H9 (cell line): ENCODE data around the gene DAAM2. TPM values are rescaled to one million over a fixed set of nuclear protein-coding genes. Genes with fewer than 3 reads are reported as not detected.

Experiments
- DNase-seq: peaks from one replicate; pipeline ENCODE4 v3.0.0-alpha.2; 2017
- H2AFZ ChIP-seq: one replicate; pipeline ENCODE4 v1.6.1; 2013; ENCODE audit warnings: mild to moderate bottlenecking, low read length, control low read depth, moderate library complexity
- H2AK5ac ChIP-seq: 2 replicates; pipeline ENCODE4 v1.6.1; 2013; ENCODE audit warnings: low read length, control low read depth, mixed read lengths; ENCODE audit not compliant: insufficient read length
- H2BK120ac ChIP-seq: one replicate; pipeline ENCODE4 v1.6.1; 2013; ENCODE audit warnings: low read depth, mild to moderate bottlenecking, low read length, control low read depth, inconsistent platforms; ENCODE audit not compliant: poor library complexity, severe bottlenecking
- H2BK12ac ChIP-seq: 2 replicates; pipeline ENCODE4 v1.6.1; 2013; ENCODE audit warnings: low read length, control low read depth, mixed read lengths, low read depth; ENCODE audit not compliant: insufficient read length
- H2BK15ac ChIP-seq: 2 replicates; pipeline ENCODE4 v1.6.1; 2013; ENCODE audit warnings: low read depth, low read length, control low read depth
- H2BK20ac ChIP-seq: one replicate; pipeline ENCODE4 v1.6.1; 2013; ENCODE audit warnings: low read depth, mild to moderate bottlenecking, low read length, control low read depth, inconsistent platforms; ENCODE audit not compliant: poor library complexity, severe bottlenecking
- H2BK5ac ChIP-seq: 2 replicates; pipeline ENCODE4 v1.6.1; 2013; ENCODE audit warnings: low read length, control low read depth, mixed read lengths; ENCODE audit not compliant: insufficient read length
- H3K14ac ChIP-seq: 2 replicates; pipeline ENCODE4 v1.6.1; 2013; ENCODE audit warnings: low read length, control low read depth; ENCODE audit not compliant: insufficient read depth
- H3K18ac ChIP-seq: 2 replicates; pipeline ENCODE4 v1.6.1; 2013; ENCODE audit warnings: low read depth, mild to moderate bottlenecking, mixed read lengths, low read length, control low read depth; ENCODE audit not compliant: insufficient read length
- H3K23ac ChIP-seq: 2 replicates; pipeline ENCODE4 v1.6.1; 2013; ENCODE audit warnings: low read length, control low read depth, mixed read lengths, low read depth; ENCODE audit not compliant: insufficient read length
- H3K23me2 ChIP-seq: 2 replicates; pipeline ENCODE4 v1.6.1; 2013; ENCODE audit warnings: low read depth, mild to moderate bottlenecking, mixed read lengths, low read length, control low read depth; ENCODE audit not compliant: insufficient read length, poor library complexity, severe bottlenecking
- H3K27ac ChIP-seq: 2 replicates; pipeline ENCODE4 v1.5.1; 2013; ENCODE audit warnings: low read length, control low read depth, mixed read lengths, low read depth; ENCODE audit not compliant: insufficient read length
- H3K27me3 ChIP-seq: 2 replicates; pipeline ENCODE4 v1.6.1; 2013; ENCODE audit warnings: low read length, control low read depth, inconsistent platforms; ENCODE audit not compliant: insufficient read depth
- H3K4ac ChIP-seq: 2 replicates; pipeline ENCODE4 v1.6.1; 2013; ENCODE audit warnings: low read depth, mild to moderate bottlenecking, control low read depth, inconsistent platforms, low read length, moderate library complexity
- H3K4me1 ChIP-seq: 2 replicates; pipeline ENCODE4 v1.6.1; 2013; ENCODE audit warnings: low read length, control low read depth, inconsistent platforms; ENCODE audit not compliant: insufficient read depth
- H3K4me2 ChIP-seq: 2 replicates; pipeline ENCODE4 v1.6.1; 2013; ENCODE audit warnings: low read length, control low read depth, mixed read lengths; ENCODE audit not compliant: insufficient read length, insufficient read depth
- H3K56ac ChIP-seq: 2 replicates; pipeline ENCODE4 v1.6.1; 2013; ENCODE audit warnings: low read depth, mild to moderate bottlenecking, mixed read lengths, low read length, control low read depth; ENCODE audit not compliant: insufficient read length
- H3K79me1 ChIP-seq: 2 replicates; pipeline ENCODE4 v1.6.1; 2013; ENCODE audit warnings: low read depth, mild to moderate bottlenecking, moderate library complexity, low read length, control low read depth, inconsistent platforms; ENCODE audit not compliant: insufficient read depth, poor library complexity, severe bottlenecking
- H3K79me2 ChIP-seq: 2 replicates; pipeline ENCODE4 v1.6.1; 2013; ENCODE audit warnings: low read length, control low read depth, inconsistent platforms; ENCODE audit not compliant: insufficient read depth
- H3K9ac ChIP-seq: 2 replicates; pipeline ENCODE4 v1.6.1; 2013; ENCODE audit warnings: low read length, control low read depth, mixed read lengths; ENCODE audit not compliant: insufficient read length; ENCODE audit errors: extremely low read depth
- H3K9me3 ChIP-seq: one replicate; pipeline ENCODE4 v1.6.1; 2013; ENCODE audit warnings: low read depth, low read length, inconsistent platforms; ENCODE audit not compliant: control insufficient read depth
- H3T11ph ChIP-seq: one replicate; pipeline ENCODE4 v1.6.1; 2013; ENCODE audit warnings: mild to moderate bottlenecking, low read length, control low read depth, inconsistent platforms
- H4K20me1 ChIP-seq: one replicate; pipeline ENCODE4 v1.6.1; 2013; ENCODE audit not compliant: control insufficient read depth, insufficient read length, insufficient read depth
- H4K5ac ChIP-seq: 2 replicates; pipeline ENCODE4 v1.6.1; 2013; ENCODE audit warnings: low read depth, mild to moderate bottlenecking, mixed read lengths, low read length, control low read depth; ENCODE audit not compliant: insufficient read length
- H4K8ac ChIP-seq: replicated peaks from 2 replicates; pipeline ENCODE4 v1.6.1; 2013; ENCODE audit warnings: low read length, control low read depth, mixed read lengths, low read depth; ENCODE audit not compliant: insufficient read length
- H4K91ac ChIP-seq: 2 replicates; pipeline ENCODE4 v1.6.1; 2013; ENCODE audit warnings: low read depth, mild to moderate bottlenecking, moderate library complexity, mixed read lengths, low read length, control low read depth; ENCODE audit not compliant: insufficient read length
- H3K27ac Mint-ChIP-seq, 3 experiments: 2 replicates in 2 of 3; 3 replicates in 1 of 3; pipeline ENCODE4 v1.8.0; 2020 to 2021; ENCODE audit warnings: mixed read lengths in 3 of 3, mild to moderate bottlenecking in 1 of 3, moderate library complexity in 1 of 3
- H3K27me3 Mint-ChIP-seq: 2 replicates; pipeline ENCODE4 v1.8.0; 2021; ENCODE audit warnings: low read depth, mild to moderate bottlenecking, moderate library complexity, mixed read lengths
- H3K36me3 Mint-ChIP-seq, 3 experiments: 2 replicates in 2 of 3; 3 replicates in 1 of 3; pipeline ENCODE4 v1.8.0; 2020 to 2021; ENCODE audit warnings: low read depth in 3 of 3, mixed read lengths in 3 of 3; ENCODE audit not compliant: insufficient read depth in 1 of 3
- H3K4me1 Mint-ChIP-seq, 2 experiments: 2 replicates each; pipeline ENCODE4 v1.8.0; 2020; ENCODE audit warnings: mixed read lengths in 2 of 2
- H3K4me3 Mint-ChIP-seq, 2 experiments: 2 replicates in 1 of 2; 3 replicates in 1 of 2; pipeline ENCODE4 v1.8.0; 2020 to 2021; ENCODE audit warnings: mild to moderate bottlenecking in 2 of 2, mixed read lengths in 2 of 2, moderate library complexity in 1 of 2
- H3K9me3 Mint-ChIP-seq, 2 experiments: 2 replicates in 1 of 2; 3 replicates in 1 of 2; pipeline ENCODE4 v1.8.0; 2020; ENCODE audit warnings: mild to moderate bottlenecking in 2 of 2, mixed read lengths in 2 of 2, moderate library complexity in 1 of 2
- CTCF ChIP-seq: fragments of 200-600 bp; sonication (generic); conservative IDR thresholded peaks from 3 replicates; pipeline ENCODE4 v1.8.0; 2021; ENCODE audit warnings: antibody characterized with exemption, mild to moderate bottlenecking
- WGBS: extraction: QIAGEN DNeasy Blood & Tissue Kit; methylation state at CpG from one replicate; pipeline ENCODE4 v1.1.7; 2013; ENCODE audit warnings: missing lambda C conversion rate, low lambda C conversion rate, mixed read lengths; ENCODE audit not compliant: insufficient read length; ENCODE audit errors: extremely low coverage; 5-methylcytosine and 5-hydroxymethylcytosine counted together
- total RNA-seq: library from RNA; stranded (reverse); gene quantifications from 2 replicates; pipeline ENCODE4 v1.2.1, GENCODE V29; 2021

DAAM2 gene
- total RNA-seq, 1 experiment from 2014 or later: 1.1 TPM

DNA sequence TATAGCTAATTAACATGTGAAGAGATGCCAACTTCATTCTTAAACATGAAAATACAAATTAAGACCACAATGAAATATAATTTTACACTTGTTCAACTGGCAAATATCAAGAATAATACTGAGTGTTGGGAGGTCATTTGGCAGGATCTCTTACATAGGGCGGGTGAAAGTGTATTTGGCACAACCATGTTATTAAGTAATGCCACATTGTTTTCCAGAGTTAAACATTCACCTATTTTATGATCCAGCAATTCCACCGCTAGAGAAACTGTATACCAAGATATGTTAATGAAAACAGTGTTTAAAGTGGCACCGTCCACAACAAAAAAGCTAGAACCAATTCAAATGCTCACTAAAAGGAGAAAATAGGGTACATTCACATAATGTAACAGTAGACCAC lies 128.0 kb downstream of the DAAM2 start:
- Histone ChIP-seq H2BK12ac (no peak overlapping the region), H2BK120ac (no peak overlapping the region), H2BK20ac (no peak overlapping the region), H3K27ac (no peak overlapping the region), H3K4me1 (no peaks in the 10 kb centered on the region), H3K56ac (no peak overlapping the region), H4K91ac (no peak overlapping the region), H2BK5ac (no peak overlapping the region), H3K4ac (no peak overlapping the region), H3K4me2 (no peak overlapping the region), H3K18ac (no peak overlapping the region), H3K23ac (no peak overlapping the region), H3K27me3 (no peaks in the 10 kb centered on the region), H4K8ac (no peak overlapping the region), H3K79me2 (no peaks in the 10 kb centered on the region), H3K14ac (no peak overlapping the region), H4K20me1 (no peaks in the 10 kb centered on the region), H3K9ac (no peak overlapping the region), H4K5ac (no peak overlapping the region), H2AK5ac (no peak overlapping the region), H3K23me2 (no peaks in the 10 kb centered on the region), H2BK15ac (no peak overlapping the region), H3K79me1 (no peaks in the 10 kb centered on the region), H2AFZ (no peak overlapping the region), H3K9me3 (no peaks in the 10 kb centered on the region), H3T11ph (no peak overlapping the region)
- no CpG with 5 or more reads among the region's 3 CpGs for WGBS
- Mint-ChIP-seq H3K4me1 (peaks cover 2 to 8% of the 10 kb centered on the region in 2 experiments), H3K9me3 (no peaks in the 10 kb centered on the region), H3K4me3 (no peak overlapping the region), H3K27me3 (no peaks in the 10 kb centered on the region), H3K36me3 (peaks cover 4 to 38% (median 30%) of the 10 kb centered on the region in 3 experiments; a peak in 6 of 7 replicates), H3K27ac (no peak overlapping the region)
- DNase-seq: no peak
- TF ChIP-seq CTCF: no peak
